Neural progenitor cell (in vitro differentiated cells): ENCODE measurements around the gene THAP11.

Experiments used
- CTCF ChIP-seq: fragments of 200-600 bp; sonication (generic); IDR thresholded peaks from 2 replicates; pipeline ENCODE4 v1.5.1; 2017; ENCODE audit warnings: antibody characterized with exemption, mild to moderate bottlenecking
- EZH2 ChIP-seq: fragments of 200-600 bp; sonication (generic); IDR thresholded peaks from 2 replicates; pipeline ENCODE4 v1.6.1; 2017; ENCODE audit warnings: antibody characterized with exemption, mild to moderate bottlenecking, moderate library complexity
- EZH2phosphoT487 ChIP-seq: fragments of 200-600 bp; sonication (generic); IDR thresholded peaks from 2 replicates; pipeline ENCODE4 v1.6.1; 2017; ENCODE audit warnings: antibody characterized with exemption

- TF ChIP-seq EZH2 (no peak), CTCF (no peak), EZH2phosphoT487 (no peak)
Measured at GRCh38 chr16:67862623-67863583, 20.8 kb downstream of the THAP11 start.
